HEK293 (cell line): ENCODE measurements around the gene SMIM14.
"Not testable (repeated sequence)": the region's sequence is repeated elsewhere in the genome, so short reads cannot be mapped to it uniquely, and the experiment has no call there.

Experiments
- CTCF ChIA-PET: fragments of 350-600 bp; formaldehyde crosslinking; extraction: SDS; loops from one replicate; lab custom pipeline; 2021; ENCODE audit warnings: antibody characterized with exemption; lab: Yijun Ruan, JAX
- POLR2A ChIA-PET: fragments of 300-600 bp; formaldehyde crosslinking; extraction: SDS; loops from one replicate; lab custom pipeline; 2020; ENCODE audit warnings: antibody characterized with exemption, inconsistent platforms; lab: Yijun Ruan, JAX
- H3K27ac ChIP-seq: fragments of 200-500 bp; sonication (Bioruptor generic); 2 replicates; pipeline ENCODE4 v1.5.1; 2014; ENCODE audit warnings: low read depth, low read length, control low read depth, inconsistent platforms; ENCODE audit errors: extremely low read depth
- H3K36me3 ChIP-seq, 2 experiments: fragments of 200-500 bp in 1 of 2; sonication (Bioruptor generic) in 1 of 2; 1 replicate in 1 of 2; 2 replicates in 1 of 2; pipeline ENCODE4 v1.5.1; 2014 to 2017; ENCODE audit warnings: inconsistent platforms in 2 of 2, low read length in 2 of 2; ENCODE audit not compliant: control insufficient read depth in 2 of 2, insufficient read depth in 1 of 2
- H3K4me1 ChIP-seq: fragments of 200-500 bp; sonication (Bioruptor generic); 2 replicates; pipeline ENCODE4 v1.5.1; 2014; ENCODE audit warnings: mild to moderate bottlenecking, low read length, inconsistent platforms; ENCODE audit not compliant: control insufficient read depth, insufficient read depth
- H3K4me3 ChIP-seq: 2 replicates; pipeline ENCODE4 v1.5.1; 2011; ENCODE audit warnings: low read depth, mild to moderate bottlenecking, control low read depth, low read length, moderate library complexity
- H3K9me3 ChIP-seq: fragments of 200-500 bp; sonication (Bioruptor generic); 2 replicates; pipeline ENCODE4 v1.5.1; 2014; ENCODE audit warnings: low read depth, low read length, inconsistent platforms; ENCODE audit not compliant: control insufficient read depth, insufficient read depth
- EGR2 ChIP-seq: fragments of 450-650 bp; formaldehyde crosslinking; IDR thresholded peaks from 2 replicates; pipeline ENCODE4 v1.5.1; 2016; ENCODE audit warnings: low read depth, missing biosample characterization, missing genetic modification characterization
- HOXC10 ChIP-seq: sonication (generic); formaldehyde crosslinking; IDR thresholded peaks from 2 replicates; pipeline ENCODE4 v1.8.1; 2023; ENCODE audit warnings: mild to moderate bottlenecking, missing genetic modification reagents
- OSR2 ChIP-seq: fragments of 450-650 bp; formaldehyde crosslinking; IDR thresholded peaks from 2 replicates; pipeline ENCODE4 v1.5.1; 2016; ENCODE audit warnings: missing biosample characterization, missing genetic modification characterization
- PRDM4 ChIP-seq: fragments of 450-650 bp; formaldehyde crosslinking; IDR thresholded peaks from 2 replicates; pipeline ENCODE4 v1.5.1; 2017; ENCODE audit warnings: missing biosample characterization, missing genetic modification characterization
- TRIM28 ChIP-seq: IDR thresholded peaks from 2 replicates; pipeline ENCODE4 v1.6.1; 2011; ENCODE audit warnings: low read length, control low read depth, borderline replicate concordance
- YY2 ChIP-seq: fragments of 450-650 bp; formaldehyde crosslinking; IDR thresholded peaks from 2 replicates; pipeline ENCODE4 v1.5.1; 2016; ENCODE audit warnings: missing biosample characterization, missing genetic modification characterization
- ZBTB6 ChIP-seq: fragments of 450-650 bp; formaldehyde crosslinking; IDR thresholded peaks from 2 replicates; pipeline ENCODE4 v1.5.1; 2017; ENCODE audit warnings: missing biosample characterization, missing genetic modification characterization
- ZFHX2 ChIP-seq: fragments of 450-650 bp; formaldehyde crosslinking; conservative IDR thresholded peaks from 2 replicates; pipeline ENCODE4 v1.5.1; 2016; ENCODE audit warnings: missing biosample characterization, missing genetic modification characterization
- ZNF121 ChIP-seq: fragments of 450-650 bp; formaldehyde crosslinking; IDR thresholded peaks from 2 replicates; pipeline ENCODE4 v1.5.1; 2016; ENCODE audit warnings: missing biosample characterization, missing genetic modification characterization
- ZNF155 ChIP-seq: fragments of 450-650 bp; formaldehyde crosslinking; IDR thresholded peaks from 2 replicates; pipeline ENCODE4 v1.5.1; 2016; ENCODE audit warnings: missing biosample characterization, missing genetic modification characterization
- ZNF23 ChIP-seq: fragments of 450-650 bp; formaldehyde crosslinking; IDR thresholded peaks from 2 replicates; pipeline ENCODE4 v1.5.1; 2016; ENCODE audit warnings: missing biosample characterization, missing genetic modification characterization, borderline replicate concordance
- ZNF350 ChIP-seq: fragments of 450-650 bp; formaldehyde crosslinking; IDR thresholded peaks from 2 replicates; pipeline ENCODE4 v1.5.0; 2017; ENCODE audit warnings: missing biosample characterization, mild to moderate bottlenecking, missing genetic modification characterization
- ZNF555 ChIP-seq: fragments of 450-650 bp; formaldehyde crosslinking; conservative IDR thresholded peaks from 2 replicates; pipeline ENCODE4 v1.5.1; 2017; ENCODE audit warnings: missing biosample characterization, mild to moderate bottlenecking, missing genetic modification characterization, inconsistent platforms
- ZNF610 ChIP-seq: fragments of 450-650 bp; formaldehyde crosslinking; IDR thresholded peaks from 2 replicates; pipeline ENCODE4 v1.5.1; 2016; ENCODE audit warnings: missing biosample characterization, missing genetic modification characterization, borderline replicate concordance
- ZNF654 ChIP-seq: fragments of 450-650 bp; formaldehyde crosslinking; IDR thresholded peaks from 2 replicates; pipeline ENCODE4 v1.5.1; 2016; ENCODE audit warnings: low read depth, missing biosample characterization, missing genetic modification characterization
- ZNF768 ChIP-seq: fragments of 450-650 bp; formaldehyde crosslinking; IDR thresholded peaks from 2 replicates; pipeline ENCODE4 v1.5.1; 2018; ENCODE audit warnings: missing biosample characterization, mild to moderate bottlenecking, missing genetic modification characterization
- ZNF776 ChIP-seq: fragments of 450-650 bp; formaldehyde crosslinking; IDR thresholded peaks from 2 replicates; pipeline ENCODE4 v1.5.0; 2017; ENCODE audit warnings: missing biosample characterization, missing genetic modification characterization, borderline replicate concordance
- ZNF777 ChIP-seq: fragments of 450-650 bp; formaldehyde crosslinking; IDR thresholded peaks from 2 replicates; pipeline ENCODE4 v1.5.1; 2017; ENCODE audit warnings: missing biosample characterization, missing genetic modification characterization, borderline replicate concordance
- TF ChIP-seq, protein P1 (sequence below): fragments of 450-650 bp; formaldehyde crosslinking; IDR thresholded peaks from 2 replicates; pipeline ENCODE4 v1.5.1; 2016; ENCODE audit warnings: missing biosample characterization, missing genetic modification characterization
- TF ChIP-seq, protein P2 (sequence below): fragments of 450-650 bp; formaldehyde crosslinking; IDR thresholded peaks from 2 replicates; pipeline ENCODE4 v1.5.1; 2016; ENCODE audit warnings: missing biosample characterization, missing genetic modification characterization
- TF ChIP-seq, protein P3 (sequence below): fragments of 450-650 bp; formaldehyde crosslinking; IDR thresholded peaks from 2 replicates; pipeline ENCODE4 v1.5.1; 2016; ENCODE audit warnings: missing biosample characterization, missing genetic modification characterization, low read depth

SMIM14 gene

DNA sequence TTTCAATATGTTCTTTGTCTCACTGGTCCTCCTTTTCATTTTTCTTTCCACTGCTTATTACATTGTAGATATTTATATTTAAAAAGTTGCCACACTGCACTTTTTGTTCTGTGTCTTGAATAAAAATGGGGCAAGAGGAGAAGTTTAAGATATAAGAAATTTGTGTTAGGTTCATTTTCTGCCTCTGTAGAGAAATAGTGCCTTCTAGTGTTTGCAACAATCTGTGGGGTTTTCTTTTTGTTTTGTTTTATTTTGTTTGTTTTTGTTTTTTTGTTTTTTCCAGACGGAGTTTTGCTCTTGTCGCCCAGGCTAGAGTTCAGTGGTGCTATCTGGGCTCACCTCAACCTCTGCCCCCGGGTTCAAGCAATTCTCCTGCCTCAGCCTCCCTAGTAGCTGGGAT lies 20.1 kb upstream of the SMIM14 start:
- TF ChIP-seq OSR2 (tag by site-specific recombination) (no peak), ZNF654 (tag by site-specific recombination) (peak; percentile 29; the same call in 1 of the 2 replicates)
- ChIA-PET POLR2A (no interaction called here), CTCF (interaction anchor here (0.9 kb wide), 1 partner anchor 190 kb away, joined by 3 read pairs; no protein-coding TSS in a partner anchor)
- Histone ChIP-seq H3K27ac (no peak overlapping the region), H3K4me3 (no peak overlapping the region), H3K4me1 (no peaks in the 10 kb centered on the region), H3K36me3 (no peaks in the 10 kb centered on the region), H3K9me3 (no peaks in the 10 kb centered on the region)

DNA sequence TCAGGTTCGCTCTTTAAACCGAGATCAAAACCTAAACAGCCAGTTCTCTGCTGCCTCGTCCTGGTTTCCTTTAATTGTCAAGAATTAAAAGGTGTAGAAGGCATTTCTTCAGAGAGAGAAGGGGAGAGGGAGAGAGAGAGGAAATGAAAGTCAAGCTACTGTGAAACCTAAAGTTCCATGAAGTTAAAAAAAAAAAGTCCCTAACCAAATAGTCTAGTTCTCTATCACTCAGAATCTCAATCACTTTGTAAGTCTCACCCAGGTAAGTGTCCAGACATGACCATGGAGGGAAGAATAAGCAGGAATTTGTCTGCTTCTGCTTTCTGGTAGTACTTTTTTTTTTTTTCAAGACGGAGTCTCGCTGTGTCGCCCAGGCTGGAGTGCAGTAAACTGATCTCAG lies 18.8 kb upstream of the SMIM14 start:
- H3K9me3 ChIP-seq: no peaks in the 10 kb centered on the region

GRCh38 chr4:39656638-39657037 lies 18.0 kb upstream of the SMIM14 start:
- POLR2A ChIA-PET, H3K27ac ChIP-seq, H3K4me1 ChIP-seq, H3K4me3 ChIP-seq, H3K9me3 ChIP-seq, H3K36me3 ChIP-seq: not testable (repeated sequence)
- CTCF ChIA-PET: interaction anchor here (0.6 kb wide), 1 partner anchor 11 kb away, joined by 3 read pairs; no protein-coding TSS in a partner anchor

More for the DNA sequence above, 18.8 kb upstream of the SMIM14 start:
- Histone ChIP-seq H3K4me3 (no peak overlapping the region), H3K36me3 (no peaks in the 10 kb centered on the region), H3K27ac (no peak overlapping the region), H3K4me1 (no peaks in the 10 kb centered on the region)
- TF ChIP-seq ZNF555 (tag by site-specific recombination): no peak
- no peak for TF ChIP-seq ZNF350
- TF ChIP-seq ZNF610 (tag by site-specific recombination): no peak
- TF ChIP-seq ZNF155: no peak
- TF ChIP-seq, protein P1, sequence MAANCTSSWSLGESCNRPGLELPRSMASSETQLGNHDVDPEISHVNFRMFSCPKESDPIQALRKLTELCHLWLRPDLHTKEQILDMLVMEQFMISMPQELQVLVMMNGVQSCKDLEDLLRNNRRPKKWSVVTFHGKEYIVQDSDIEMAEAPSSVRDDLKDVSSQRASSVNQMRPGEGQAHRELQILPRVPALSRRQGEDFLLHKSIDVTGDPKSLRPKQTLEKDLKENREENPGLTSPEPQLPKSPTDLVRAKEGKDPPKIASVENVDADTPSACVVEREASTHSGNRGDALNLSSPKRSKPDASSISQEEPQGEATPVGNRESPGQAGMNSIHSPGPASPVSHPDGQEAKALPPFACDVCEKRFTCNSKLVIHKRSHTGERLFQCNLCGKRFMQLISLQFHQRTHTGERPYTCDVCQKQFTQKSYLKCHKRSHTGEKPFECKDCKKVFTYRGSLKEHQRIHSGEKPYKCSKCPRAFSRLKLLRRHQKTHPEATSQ (tag by site-specific recombination): no peak
- TF ChIP-seq ZNF776 (tag by site-specific recombination): no peak
- no peak for TF ChIP-seq ZNF121
- TF ChIP-seq HOXC10 (CRISPR knock-in tag): no peak
- no peak for TF ChIP-seq YY2 (tag by site-specific recombination)
- no peak for TF ChIP-seq ZNF777 (tag by site-specific recombination)
- no peak for TF ChIP-seq TRIM28
- TF ChIP-seq, protein P2, sequence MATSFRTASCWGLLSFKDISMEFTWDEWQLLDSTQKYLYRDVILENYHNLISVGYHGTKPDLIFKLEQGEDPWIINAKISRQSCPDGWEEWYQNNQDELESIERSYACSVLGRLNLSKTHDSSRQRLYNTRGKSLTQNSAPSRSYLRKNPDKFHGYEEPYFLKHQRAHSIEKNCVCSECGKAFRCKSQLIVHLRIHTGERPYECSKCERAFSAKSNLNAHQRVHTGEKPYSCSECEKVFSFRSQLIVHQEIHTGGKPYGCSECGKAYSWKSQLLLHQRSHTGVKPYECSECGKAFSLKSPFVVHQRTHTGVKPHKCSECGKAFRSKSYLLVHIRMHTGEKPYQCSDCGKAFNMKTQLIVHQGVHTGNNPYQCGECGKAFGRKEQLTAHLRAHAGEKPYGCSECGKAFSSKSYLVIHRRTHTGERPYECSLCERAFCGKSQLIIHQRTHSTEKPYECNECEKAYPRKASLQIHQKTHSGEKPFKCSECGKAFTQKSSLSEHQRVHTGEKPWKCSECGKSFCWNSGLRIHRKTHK (tag by site-specific recombination): no peak
- TF ChIP-seq EGR2 (tag by site-specific recombination): no peak
- TF ChIP-seq ZNF23 (tag by site-specific recombination): no peak
- TF ChIP-seq PRDM4 (tag by site-specific recombination): no peak
- TF ChIP-seq ZBTB6 (tag by site-specific recombination): no peak
- TF ChIP-seq, protein P3, sequence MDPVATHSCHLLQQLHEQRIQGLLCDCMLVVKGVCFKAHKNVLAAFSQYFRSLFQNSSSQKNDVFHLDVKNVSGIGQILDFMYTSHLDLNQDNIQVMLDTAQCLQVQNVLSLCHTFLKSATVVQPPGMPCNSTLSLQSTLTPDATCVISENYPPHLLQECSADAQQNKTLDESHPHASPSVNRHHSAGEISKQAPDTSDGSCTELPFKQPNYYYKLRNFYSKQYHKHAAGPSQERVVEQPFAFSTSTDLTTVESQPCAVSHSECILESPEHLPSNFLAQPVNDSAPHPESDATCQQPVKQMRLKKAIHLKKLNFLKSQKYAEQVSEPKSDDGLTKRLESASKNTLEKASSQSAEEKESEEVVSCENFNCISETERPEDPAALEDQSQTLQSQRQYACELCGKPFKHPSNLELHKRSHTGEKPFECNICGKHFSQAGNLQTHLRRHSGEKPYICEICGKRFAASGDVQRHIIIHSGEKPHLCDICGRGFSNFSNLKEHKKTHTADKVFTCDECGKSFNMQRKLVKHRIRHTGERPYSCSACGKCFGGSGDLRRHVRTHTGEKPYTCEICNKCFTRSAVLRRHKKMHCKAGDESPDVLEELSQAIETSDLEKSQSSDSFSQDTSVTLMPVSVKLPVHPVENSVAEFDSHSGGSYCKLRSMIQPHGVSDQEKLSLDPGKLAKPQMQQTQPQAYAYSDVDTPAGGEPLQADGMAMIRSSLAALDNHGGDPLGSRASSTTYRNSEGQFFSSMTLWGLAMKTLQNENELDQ (tag by site-specific recombination): no peak
- no peak for TF ChIP-seq ZNF768 (tag by site-specific recombination)
- TF ChIP-seq ZFHX2 (tag by site-specific recombination): no peak
- POLR2A ChIA-PET: no interaction called here
- CTCF ChIA-PET: interaction anchor here (0.7 kb wide), 1 partner anchor 38 kb away, joined by 3 read pairs; no protein-coding TSS in a partner anchor
